ENCODE measurements around the gene IGFLR1.

IGFLR1 gene

DNA sequence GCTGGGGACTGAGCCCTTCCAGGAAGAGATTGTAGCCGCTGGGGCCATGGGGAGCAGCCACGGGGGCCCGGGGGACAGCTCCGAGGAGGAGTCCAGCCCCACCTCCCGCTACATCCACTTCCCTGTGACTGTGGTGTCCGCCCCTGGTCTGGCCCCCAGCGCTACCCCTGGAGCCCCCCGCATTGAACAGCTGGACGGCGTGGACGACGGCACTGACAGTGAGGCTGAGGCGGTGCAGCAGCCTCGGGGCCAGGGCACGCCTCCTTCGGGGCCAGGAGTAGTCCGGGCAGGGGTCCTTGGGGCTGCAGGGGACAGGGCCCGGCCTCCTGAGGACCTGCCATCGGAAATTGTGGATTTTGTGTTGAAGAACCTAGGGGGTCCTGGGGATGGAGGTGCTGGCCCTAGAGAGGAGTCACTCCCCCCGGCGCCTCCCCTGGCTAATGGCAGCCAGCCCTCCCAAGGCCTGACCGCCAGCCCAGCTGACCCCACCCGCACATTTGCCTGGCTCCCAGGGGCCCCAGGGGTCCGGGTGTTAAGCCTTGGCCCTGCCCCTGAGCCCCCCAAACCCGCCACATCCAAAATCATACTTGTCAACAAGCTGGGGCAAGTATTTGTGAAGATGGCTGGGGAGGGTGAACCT lies 9.6 kb downstream of the IGFLR1 start:
- TF ChIP-seq, protein P1, sequence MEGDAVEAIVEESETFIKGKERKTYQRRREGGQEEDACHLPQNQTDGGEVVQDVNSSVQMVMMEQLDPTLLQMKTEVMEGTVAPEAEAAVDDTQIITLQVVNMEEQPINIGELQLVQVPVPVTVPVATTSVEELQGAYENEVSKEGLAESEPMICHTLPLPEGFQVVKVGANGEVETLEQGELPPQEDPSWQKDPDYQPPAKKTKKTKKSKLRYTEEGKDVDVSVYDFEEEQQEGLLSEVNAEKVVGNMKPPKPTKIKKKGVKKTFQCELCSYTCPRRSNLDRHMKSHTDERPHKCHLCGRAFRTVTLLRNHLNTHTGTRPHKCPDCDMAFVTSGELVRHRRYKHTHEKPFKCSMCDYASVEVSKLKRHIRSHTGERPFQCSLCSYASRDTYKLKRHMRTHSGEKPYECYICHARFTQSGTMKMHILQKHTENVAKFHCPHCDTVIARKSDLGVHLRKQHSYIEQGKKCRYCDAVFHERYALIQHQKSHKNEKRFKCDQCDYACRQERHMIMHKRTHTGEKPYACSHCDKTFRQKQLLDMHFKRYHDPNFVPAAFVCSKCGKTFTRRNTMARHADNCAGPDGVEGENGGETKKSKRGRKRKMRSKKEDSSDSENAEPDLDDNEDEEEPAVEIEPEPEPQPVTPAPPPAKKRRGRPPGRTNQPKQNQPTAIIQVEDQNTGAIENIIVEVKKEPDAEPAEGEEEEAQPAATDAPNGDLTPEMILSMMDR (IDR thresholded peaks at IDR 0.05; ENCODE audit: unreplicated experiment in 3 of 3), result no peak
- H3K27me3 Mint-ChIP-seq (ENCODE audit: low read depth), result peaks cover 6% of the 10 kb centered on the region
- H3K4me3 Mint-ChIP-seq, result no peak overlapping the region
- H3K9me3 Mint-ChIP-seq, result no peaks in the 10 kb centered on the region
- peaks cover 54% of the 10 kb centered on the region for H3K36me3 Mint-ChIP-seq (ENCODE audit: low read depth)
- no peaks in the 10 kb centered on the region for H3K4me1 Mint-ChIP-seq
- no peak overlapping the region for H3K27ac Mint-ChIP-seq

- Mint-ChIP-seq H3K36me3 (ENCODE audit: low read depth) (peaks cover 55% of the 10 kb centered on the region), H3K4me1 (no peaks in the 10 kb centered on the region), H3K27ac (no peak overlapping the region), H3K4me3 (no peak overlapping the region), H3K27me3 (ENCODE audit: low read depth) (no peaks in the 10 kb centered on the region), H3K9me3 (no peaks in the 10 kb centered on the region)
- TF ChIP-seq, protein P1 (IDR thresholded peaks at IDR 0.05; ENCODE audit: unreplicated experiment in 3 of 3), result no peak
Measured at GRCh38 chr19:35731779-35732405, 10.4 kb downstream of the IGFLR1 start.

DNA sequence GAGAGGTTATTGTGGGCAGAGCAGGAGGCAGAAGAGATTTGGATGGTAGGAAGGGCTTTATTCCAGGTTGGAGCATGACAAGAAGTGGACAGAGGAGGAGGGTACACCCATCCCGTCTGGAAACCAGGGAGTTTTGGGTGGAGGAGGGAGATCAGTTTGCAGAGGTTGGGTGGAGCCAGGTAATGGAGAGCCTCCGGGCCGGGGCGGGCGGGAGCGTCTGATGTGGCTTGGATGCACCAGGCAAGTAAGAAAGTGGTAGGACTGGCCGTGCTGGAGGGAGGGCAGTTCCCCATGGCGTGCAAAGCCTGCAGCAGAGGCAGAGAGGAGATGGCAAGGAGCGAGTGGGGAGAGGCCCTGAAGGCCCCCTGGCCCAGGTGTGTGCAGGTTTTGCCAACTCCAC lies 10.9 kb downstream of the IGFLR1 start:
- no peak overlapping the region for H3K27ac Mint-ChIP-seq
- H3K4me1 Mint-ChIP-seq, result no peaks in the 10 kb centered on the region
- TF ChIP-seq, protein P1 (IDR thresholded peaks at IDR 0.05; ENCODE audit: unreplicated experiment in 3 of 3), result no peak
- no peaks in the 10 kb centered on the region for H3K9me3 Mint-ChIP-seq
- peaks cover 55% of the 10 kb centered on the region for H3K36me3 Mint-ChIP-seq (ENCODE audit: low read depth)
- no peak overlapping the region for H3K4me3 Mint-ChIP-seq
- no peaks in the 10 kb centered on the region for H3K27me3 Mint-ChIP-seq (ENCODE audit: low read depth)

DNA sequence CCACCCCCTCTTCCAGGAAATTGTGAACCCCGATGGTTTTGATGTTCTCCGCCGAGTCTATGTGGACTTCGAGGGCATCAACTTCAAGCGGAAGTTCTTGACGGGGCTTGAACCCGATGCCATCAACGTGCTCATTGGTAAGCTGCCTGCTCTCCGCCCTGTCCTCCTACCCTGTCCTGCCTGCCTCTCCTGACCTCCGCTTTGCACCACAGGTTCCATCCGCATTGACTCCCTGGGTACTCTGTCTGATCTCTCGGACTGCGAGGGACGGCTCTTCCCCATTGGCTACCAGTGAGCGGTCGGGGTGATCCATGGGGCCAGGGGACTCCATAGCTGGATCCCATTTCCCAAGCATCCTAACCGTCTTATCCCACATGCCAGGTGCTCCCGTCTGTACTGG lies 11.9 kb downstream of the IGFLR1 start:
- H3K36me3 Mint-ChIP-seq (ENCODE audit: low read depth), result peaks cover 59% of the 10 kb centered on the region

GRCh38 chr19:35729763-35730162 lies 12.5 kb downstream of the IGFLR1 start:
- Mint-ChIP-seq H3K27me3 (ENCODE audit: low read depth) (no peaks in the 10 kb centered on the region), H3K4me3 (no peak overlapping the region), H3K4me1 (no peaks in the 10 kb centered on the region), H3K9me3 (no peaks in the 10 kb centered on the region), H3K27ac (no peak overlapping the region), H3K36me3 (ENCODE audit: low read depth) (peaks cover 61% of the 10 kb centered on the region)
- TF ChIP-seq, protein P1 (IDR thresholded peaks at IDR 0.05; ENCODE audit: unreplicated experiment in 3 of 3), result no peak

More for the DNA sequence above, 11.9 kb downstream of the IGFLR1 start:
- no peaks in the 10 kb centered on the region for H3K9me3 Mint-ChIP-seq
- H3K27me3 Mint-ChIP-seq (ENCODE audit: low read depth), result no peaks in the 10 kb centered on the region
- no peak overlapping the region for H3K27ac Mint-ChIP-seq
- H3K4me1 Mint-ChIP-seq, result no peaks in the 10 kb centered on the region
- no peak overlapping the region for H3K4me3 Mint-ChIP-seq
- TF ChIP-seq, protein P1 (IDR thresholded peaks at IDR 0.05; ENCODE audit: unreplicated experiment in 3 of 3), result no peak

- Mint-ChIP-seq H3K36me3 (ENCODE audit: low read depth) (peaks cover 59% of the 10 kb centered on the region), H3K9me3 (no peaks in the 10 kb centered on the region), H3K4me1 (no peaks in the 10 kb centered on the region), H3K27ac (no peak overlapping the region), H3K27me3 (ENCODE audit: low read depth) (no peaks in the 10 kb centered on the region), H3K4me3 (no peak overlapping the region)
- TF ChIP-seq, protein P1 (IDR thresholded peaks at IDR 0.05; ENCODE audit: unreplicated experiment in 3 of 3), result no peak
Measured at GRCh38 chr19:35729021-35729420, 13.2 kb downstream of the IGFLR1 start.

Measured in nephron (organoid).